Endothelial cell of hepatic sinusoid (primary cell): ENCODE measurements around the gene FAM89B.
"Not testable (repeated sequence)": the region's sequence is repeated elsewhere in the genome, so short reads cannot be mapped to it uniquely, and the experiment has no call there.

Source experiments
- in situ Hi-C: cut with HindIII; loops from 2 replicates; pipeline ENCODE4 v1.10.0; 2017; ENCODE audit warnings: low sequenced_read_pairs

The FAM89B gene

DNA sequence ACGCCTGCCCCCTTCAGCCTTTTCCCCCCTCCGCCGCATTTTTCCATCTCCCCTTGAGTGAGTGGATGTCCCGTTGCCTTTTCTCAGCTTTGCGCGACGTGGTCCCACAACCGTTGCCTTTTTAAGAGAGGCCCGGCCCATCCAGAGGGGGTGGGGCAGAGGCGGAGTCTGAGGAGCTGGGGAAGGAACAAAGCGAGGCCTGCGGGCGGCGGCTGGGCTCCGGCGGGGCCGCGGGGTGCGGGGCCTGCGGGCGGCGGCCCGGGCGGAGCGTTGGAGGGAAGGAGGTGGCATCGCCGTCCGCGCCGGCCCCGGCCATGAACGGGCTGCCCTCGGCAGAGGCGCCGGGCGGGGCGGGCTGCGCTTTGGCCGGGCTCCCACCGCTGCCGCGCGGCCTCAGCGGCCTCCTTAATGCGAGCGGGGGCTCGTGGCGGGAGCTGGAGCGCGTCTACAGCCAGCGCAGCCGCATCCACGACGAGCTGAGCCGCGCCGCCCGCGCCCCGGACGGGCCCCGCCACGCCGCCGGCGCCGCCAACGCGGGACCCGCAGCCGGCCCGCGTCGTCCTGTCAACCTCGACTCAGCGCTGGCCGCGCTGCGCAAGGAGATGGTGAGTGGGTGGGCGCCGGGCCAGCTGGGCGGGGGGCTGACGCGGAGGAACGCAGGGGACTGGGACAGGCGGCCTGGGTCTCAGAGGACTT, at the start of gene FAM89B:
Gene FAM89B, plus strand, starts transcription at position 183 of the 696 bp plus-strand sequence. Its CDS starts 132 bp downstream, at position 315.
- in situ Hi-C loops: no loop called here

DNA sequence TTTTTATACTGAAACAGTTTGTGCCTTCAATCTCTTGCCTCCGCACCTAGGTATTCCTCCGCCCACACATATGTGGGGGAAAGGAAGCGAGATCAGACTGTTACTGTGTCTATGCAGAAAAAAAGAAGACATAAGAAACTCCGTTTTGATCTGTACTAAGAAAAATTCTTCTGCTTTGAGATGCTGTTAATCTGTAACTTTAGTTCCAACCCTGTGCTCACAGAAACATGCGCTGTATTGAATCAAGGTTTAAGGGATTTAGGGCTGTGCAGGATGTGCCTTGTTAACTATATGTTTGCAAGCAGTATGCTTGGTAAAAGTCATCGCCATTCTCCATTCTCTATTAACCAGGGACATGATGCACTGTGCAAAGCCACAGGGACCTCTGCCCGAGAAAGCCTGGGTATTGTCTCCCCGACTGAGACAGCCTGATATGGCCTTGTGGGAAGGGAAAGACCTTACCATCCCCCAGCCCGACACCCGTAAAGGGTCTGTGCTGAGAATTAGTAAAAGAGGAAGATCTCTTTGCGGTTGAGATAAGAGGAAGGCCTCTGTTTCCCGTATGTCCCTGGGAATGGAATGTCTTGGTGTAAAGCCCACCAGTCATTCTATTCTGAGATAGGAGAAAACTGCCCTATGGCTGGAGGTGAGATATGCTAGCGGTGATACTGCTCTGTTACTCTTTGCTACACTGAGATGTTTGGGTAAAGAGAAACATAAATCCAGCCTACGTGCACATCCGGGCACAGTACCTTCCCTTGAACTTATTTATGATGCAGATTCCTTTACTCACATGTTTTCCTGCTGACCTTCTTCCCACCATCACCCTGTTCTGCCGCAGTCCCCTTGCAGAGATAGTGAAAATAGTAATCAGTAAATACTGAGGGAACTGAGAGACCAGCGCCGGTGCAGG, 49.4 kb upstream of the FAM89B start:
- in situ Hi-C loops: not testable (repeated sequence)

DNA sequence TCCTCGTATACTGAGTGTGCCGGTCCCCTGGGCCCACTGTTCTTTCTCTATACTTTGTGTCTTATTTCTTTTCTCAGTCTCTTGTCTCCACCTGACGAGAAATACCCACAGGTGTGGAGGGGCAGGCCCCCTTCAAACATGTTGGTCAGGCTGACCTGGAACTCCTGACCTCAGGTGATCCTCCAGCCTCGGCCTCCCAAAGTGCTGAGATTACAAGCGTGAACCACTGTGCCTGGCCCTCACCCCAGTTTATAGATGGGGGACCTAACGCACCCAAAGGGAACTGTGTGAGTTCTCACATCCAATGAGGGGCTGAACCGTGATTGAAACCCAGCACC, 48.7 kb upstream of the FAM89B start:
- in situ Hi-C loops: not testable (repeated sequence)

DNA sequence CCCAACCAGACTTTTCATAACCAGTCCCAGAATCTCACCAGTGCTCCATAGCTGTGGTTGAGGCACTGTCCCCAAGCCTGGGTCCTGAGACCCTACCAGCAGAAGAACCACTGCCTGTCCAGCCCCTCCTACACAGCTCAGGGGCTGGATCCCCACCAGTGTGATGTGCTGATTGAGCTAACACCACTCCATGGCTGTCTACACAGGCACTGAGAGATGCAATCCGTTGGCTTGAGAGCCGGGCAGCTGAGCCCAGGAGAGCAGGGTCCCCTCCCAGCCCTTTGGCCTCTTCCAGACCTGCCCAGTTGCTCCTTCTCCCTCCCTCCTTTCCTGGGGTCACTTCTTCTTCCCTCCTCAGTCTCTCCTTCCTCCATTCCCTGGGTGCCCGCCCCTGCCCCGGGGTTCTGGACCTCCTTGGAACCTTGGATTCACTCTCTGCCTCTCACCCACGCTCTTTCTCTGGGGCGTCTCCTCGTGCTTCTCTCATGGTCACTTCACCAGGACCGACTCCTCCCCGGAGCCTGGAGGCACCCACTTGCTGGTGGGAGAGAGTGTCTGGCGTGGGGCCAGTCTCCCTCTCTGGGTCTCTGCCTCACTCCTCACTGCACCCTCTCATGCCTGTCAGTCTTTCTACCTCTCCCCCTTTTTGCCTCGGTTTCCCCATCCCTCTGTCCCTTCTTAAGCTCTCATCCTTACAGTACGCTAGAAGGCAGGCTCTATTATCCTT, 48.2 kb upstream of the FAM89B start:
- in situ Hi-C loops: no loop called here

DNA sequence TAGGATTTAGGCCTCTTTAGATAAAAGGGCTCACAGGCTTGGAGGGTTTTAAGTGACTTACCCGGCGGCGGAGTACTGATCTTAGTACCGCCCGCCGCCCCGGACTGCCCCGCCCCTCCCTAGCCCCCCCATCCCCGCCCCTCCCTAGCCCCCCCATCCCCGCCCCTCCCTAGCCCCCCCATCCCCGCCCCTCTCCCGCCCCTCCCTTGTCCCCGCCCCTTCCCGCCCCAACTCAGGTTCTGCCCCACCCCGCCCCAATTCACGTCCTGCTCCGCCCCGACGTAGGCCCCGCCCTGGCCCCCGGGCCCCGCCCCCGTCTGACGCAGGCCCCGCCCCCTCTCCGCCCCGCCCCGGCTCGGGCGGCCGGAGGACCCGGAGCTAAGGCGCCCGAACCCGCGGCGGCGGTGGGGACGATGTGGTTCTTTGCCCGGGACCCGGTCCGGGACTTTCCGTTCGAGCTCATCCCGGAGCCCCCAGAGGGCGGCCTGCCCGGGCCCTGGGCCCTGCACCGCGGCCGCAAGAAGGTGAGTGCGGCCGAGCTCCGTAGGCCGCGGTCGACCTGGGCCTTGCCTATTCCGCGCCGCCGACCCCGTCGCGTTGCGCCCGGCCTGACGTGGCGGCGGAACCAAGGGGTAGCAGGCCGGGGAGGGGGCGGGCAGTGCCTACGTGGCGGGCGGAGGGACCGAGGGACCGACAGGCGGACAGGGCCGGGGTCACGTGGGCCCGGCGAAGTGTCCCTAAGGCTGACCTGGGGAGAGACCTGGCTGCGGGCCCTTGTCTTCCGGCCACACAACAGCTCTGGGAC, 47.4 kb upstream of the FAM89B start, which contains the start of gene SCYL1:
Gene SCYL1, plus strand, starts transcription at position 343 of the 805 bp plus-strand sequence. Its CDS starts 71 bp downstream, at position 414.
- in situ Hi-C loops: no loop called here

DNA sequence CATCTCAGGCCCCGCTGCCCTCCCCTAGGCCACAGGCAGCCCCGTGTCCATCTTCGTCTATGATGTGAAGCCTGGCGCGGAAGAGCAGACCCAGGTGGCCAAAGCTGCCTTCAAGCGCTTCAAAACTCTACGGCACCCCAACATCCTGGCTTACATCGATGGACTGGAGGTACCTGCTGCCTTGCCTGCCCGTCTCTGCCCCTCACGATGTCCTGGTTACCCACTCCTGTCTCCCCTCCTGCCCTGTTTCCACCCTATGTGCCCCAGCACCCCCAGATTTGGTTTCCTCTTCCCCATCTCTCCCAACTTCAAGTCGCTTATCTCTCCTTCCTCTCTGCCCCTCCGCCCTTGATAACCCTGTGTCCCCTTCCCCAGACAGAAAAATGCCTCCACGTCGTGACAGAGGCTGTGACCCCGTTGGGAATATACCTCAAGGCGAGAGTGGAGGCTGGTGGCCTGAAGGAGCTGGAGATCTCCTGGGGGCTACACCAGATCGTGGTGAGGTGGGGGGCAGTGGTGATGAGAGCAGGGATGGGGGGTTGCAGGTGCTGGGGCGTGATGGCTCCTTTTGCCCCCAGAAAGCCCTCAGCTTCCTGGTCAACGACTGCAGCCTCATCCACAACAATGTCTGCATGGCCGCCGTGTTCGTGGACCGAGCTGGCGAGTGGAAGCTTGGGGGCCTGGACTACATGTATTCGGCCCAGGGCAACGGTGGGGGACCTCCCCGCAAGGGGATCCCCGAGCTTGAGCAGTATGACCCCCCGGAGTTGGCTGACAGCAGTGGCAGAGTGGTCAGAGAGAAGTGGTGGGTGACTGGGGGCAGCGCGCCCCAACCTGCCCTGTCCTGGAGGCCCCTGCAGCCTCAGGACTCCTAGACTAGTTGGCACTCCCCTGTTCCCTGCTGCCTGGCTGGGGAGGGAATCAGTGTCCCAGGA, 46.5 kb upstream of the FAM89B start:
- in situ Hi-C loops: no loop called here

DNA sequence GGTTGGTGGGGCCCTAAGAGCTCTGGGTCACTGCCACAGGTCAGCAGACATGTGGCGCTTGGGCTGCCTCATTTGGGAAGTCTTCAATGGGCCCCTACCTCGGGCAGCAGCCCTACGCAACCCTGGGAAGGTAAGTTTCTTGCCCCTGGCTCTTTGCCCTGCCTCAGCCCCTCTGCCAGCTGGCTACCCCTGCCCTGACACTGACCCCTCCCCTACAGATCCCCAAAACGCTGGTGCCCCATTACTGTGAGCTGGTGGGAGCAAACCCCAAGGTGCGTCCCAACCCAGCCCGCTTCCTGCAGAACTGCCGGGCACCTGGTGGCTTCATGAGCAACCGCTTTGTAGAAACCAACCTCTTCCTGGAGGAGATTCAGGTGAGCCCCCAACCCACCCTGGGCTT, 45.6 kb upstream of the FAM89B start:
- in situ Hi-C loops: no loop called here

DNA sequence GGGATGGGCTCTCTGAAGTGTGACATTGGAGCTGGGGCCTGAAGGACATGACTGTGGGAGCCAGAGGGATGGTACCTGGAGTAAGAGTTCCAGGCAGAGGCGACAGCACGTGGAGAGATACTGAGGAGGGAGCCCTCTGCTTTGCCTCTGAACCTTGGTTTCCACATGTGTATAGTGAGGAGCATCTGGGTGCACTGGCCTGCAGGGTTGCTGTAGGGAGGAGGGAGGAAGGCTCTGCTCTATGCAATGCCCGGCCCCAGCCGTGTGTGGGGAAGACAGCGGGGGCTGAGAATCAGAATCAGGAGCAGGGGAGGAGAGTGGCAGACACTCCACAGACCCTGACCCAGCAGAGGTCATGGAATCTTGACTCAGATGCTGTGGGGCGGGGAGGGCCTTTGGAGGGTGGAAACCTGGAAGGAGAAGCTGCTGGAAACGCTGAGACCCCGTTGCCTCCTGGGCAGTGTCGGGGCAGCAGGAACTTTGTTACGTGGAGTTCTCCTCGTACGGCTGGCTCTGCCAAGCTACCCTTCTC, 43.5 kb upstream of the FAM89B start:
- in situ Hi-C loops: no loop called here

DNA sequence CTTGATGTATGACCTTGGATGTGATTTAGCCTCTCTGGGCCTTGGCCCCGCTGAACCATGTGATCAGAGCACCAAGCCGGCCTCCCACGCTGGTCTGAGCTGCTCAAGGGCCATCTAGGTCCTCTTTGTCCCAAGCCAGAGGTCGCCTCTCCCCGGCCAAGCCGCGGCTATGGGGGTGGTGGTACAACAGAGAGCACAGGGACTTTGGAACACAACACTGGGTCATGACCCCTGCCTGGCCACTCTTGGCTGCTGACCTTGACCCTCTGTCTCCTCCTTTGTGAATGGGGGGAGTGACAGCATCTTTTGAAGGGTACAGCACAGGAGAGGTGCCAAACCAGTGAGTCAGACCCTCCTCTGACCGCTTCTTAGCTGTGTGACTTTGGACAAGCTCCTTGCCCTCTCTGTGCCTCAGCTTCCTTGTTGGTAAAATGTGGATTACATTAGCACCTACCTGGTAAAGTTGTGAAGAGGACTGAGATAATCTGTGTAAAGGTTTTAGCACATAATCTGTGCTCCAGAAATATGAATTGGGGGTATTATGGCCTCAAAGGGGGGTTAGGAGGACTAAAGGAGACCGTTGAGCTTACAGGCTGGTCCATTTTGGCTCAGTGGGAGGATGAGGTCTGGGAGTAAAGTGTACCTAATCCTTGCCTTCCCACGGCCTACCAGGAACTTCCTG, 42.7 kb upstream of the FAM89B start:
- in situ Hi-C loops: no loop called here

DNA sequence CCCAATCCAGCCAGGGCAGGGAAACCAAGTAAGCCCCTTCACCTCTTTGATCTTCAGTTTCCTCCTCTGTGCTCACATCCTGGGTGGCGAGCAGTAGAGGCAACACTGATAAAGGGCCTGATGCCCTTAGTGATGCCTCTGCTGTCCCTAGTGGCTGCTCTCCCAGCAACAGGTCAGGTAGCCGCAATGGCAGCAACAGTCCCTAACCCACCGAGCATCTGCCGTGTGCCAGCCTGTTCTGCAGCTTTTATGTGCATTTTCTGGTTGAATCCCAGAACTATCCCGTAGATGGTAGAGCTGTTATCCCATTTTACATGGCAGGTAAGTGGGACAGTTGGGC, 42.2 kb upstream of the FAM89B start:
- in situ Hi-C loops: no loop called here

DNA sequence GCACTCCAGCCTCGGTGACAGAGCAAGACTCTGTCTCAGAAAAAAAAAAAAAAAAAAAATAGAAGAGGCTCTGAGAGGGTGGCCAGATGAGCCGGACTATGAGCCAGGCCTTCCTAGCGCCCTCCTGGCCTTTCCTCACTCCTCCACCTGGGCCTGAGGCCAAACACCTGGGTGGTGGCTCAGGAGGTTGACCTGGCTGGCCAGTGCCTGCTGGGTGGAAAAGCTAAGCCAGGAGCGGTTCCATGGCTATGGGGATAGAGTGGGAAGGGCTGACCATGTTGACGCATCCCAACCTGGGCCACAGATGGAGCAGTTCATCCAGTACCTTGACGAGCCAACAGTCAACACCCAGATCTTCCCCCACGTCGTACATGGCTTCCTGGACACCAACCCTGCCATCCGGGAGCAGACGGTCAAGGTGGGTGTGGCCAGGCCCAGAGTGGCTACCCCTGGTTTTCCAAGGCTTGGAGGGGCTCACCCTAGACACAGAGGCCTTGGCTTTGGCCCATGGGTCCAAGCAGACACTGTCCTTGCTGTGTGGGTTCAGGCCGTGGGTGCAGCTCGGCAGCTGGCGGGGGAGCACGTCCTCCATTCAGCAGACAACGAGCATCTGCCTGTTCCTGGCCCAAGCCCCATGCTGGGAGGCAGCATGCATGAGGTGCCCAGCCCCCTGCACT, 39.8 kb upstream of the FAM89B start:
- in situ Hi-C loops: no loop called here

DNA sequence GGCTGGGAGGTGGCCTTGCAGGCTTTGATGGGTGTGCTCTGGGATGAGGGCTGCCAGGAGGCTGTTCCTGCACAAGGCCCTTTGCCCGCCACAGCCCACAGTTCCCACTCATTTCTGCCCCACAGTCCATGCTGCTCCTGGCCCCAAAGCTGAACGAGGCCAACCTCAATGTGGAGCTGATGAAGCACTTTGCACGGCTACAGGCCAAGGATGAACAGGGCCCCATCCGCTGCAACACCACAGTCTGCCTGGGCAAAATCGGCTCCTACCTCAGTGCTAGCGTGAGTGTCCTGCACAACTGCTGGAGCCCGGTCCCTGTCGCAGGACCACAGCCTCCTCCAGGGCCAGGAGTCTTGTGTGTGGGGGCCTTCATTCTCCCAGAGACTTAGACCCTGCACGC, 37.2 kb upstream of the FAM89B start:
- in situ Hi-C loops: no loop called here

DNA sequence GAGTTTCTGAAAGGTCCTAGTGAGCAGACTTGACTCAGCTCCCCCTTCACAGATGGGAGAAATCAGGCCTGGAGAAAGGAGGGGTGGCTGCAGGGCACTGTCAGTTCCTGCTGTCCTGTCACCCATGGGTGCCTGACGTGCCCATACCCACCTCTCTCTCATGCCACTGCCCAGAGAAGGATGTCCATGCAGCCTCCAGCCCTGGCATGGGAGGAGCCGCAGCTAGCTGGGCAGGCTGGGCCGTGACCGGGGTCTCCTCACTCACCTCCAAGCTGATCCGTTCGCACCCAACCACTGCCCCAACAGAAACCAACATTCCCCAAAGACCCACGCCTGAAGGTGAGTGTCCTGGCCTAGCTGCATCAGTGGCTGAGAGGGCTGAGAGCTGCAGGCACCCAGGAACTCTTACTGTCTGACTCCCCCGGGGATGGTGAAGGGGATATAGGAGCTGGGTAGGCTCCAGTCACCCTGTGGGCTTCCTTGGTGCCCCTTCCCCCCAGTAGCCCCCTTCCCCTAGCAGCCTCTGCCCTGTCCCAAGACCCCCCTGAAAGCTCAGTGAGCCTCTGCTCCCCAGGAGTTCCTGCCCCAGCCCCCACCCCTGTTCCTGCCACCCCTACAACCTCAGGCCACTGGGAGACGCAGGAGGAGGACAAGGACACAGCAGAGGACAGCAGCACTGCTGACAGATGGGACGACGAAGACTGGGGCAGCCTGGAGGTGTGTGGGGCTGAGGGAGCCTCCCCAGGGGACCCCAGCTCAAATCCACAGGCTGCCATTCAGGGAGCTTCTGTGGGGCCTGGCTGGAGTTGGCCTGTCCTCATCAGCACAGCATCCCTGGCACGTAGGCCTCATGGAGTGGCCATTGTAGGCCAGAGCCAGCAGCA, 35.7 kb upstream of the FAM89B start:
- in situ Hi-C loops: no loop called here

DNA sequence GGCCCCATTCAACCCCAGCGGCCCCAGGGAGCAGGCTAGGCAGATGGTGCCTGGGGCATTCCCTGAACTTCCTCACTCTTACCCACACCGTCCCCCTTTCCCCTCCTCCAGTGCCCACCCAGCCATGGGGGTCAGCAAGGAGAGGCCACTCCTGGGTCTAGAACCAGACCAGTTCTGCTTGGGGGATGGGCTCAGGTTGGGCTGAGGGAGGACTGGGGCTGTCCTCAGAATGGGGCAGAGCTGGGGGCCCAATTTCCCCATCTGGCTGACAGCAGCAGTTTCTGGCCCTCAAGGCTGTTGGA, 35.1 kb upstream of the FAM89B start:
- in situ Hi-C loops: no loop called here

DNA sequence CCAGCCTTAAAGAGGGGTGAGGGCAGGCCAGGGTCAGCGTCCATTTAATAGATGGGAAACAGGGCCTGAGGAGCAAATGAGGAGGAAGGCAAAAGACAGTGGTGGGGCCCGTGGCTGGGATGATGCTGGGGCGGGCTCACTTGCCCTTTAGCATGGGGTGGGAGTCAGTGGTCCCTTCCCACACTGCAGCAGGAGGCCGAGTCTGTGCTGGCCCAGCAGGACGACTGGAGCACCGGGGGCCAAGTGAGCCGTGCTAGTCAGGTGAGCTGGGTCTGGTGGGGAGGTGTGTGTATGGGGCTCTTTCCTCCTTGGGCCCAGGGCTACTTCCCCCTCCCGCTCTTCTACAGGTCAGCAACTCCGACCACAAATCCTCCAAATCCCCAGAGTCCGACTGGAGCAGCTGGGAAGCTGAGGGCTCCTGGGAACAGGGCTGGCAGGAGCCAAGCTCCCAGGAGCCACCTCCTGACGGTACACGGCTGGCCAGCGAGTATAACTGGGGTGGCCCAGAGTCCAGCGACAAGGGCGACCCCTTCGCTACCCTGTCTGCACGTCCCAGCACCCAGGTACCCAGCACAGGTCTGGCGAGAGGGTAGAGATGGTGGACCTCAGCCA, 34.6 kb upstream of the FAM89B start:
- in situ Hi-C loops: no loop called here

DNA sequence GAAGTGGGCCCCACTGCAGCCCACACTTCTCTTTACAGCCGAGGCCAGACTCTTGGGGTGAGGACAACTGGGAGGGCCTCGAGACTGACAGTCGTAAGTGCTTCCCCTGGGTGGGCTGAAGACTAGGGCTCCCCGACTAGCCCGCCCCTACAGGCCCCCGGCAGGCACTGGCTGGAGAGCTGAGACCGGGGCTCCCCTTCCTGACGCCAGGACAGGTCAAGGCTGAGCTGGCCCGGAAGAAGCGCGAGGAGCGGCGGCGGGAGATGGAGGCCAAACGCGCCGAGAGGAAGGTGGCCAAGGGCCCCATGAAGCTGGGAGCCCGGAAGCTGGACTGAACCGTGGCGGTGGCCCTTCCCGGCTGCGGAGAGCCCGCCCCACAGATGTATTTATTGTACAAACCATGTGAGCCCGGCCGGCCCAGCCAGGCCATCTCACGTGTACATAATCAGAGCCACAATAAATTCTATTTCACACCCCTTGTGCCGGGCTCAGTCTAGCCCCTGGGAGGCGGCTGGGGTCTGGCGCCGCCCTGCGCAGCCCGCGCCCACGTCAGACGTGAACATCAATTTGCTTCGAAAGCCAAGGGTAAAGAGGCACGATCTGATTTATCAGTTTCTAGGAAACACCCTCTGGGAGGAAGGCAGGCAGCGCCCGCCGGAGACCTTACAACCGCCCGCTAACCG, 34.0 kb upstream of the FAM89B start:
- in situ Hi-C loops: no loop called here
